Gastrocnemius medialis (tissue), 4 donors: ENCODE measurements around the gene RFPL3. TPM values are rescaled to one million over a fixed set of nuclear protein-coding genes. Genes with fewer than 3 reads are reported as not detected.
"Not testable (repeated sequence)": the region's sequence is repeated elsewhere in the genome, so short reads cannot be mapped to it uniquely, and the experiment has no call there.

ENCODE experiments used
- ATAC-seq, 2 donors: fragments of 150-250 bp; one replicate each; pipeline ENCODE4 v1.9.1; 2016
- DNase-seq, 2 donors: peaks; one replicate each; pipeline ENCODE4 v3.0.0-alpha.2; 2019
- H3K27ac ChIP-seq, 4 donors: fragments of 200-600 bp; sonication (generic); 1 replicate in 1 of 4; 2 replicates in 3 of 4; pipeline ENCODE4 v1.5.1; 2016 to 2018; ENCODE audit warnings: mild to moderate bottlenecking in 2 of 4, moderate library complexity in 1 of 4
- H3K27me3 ChIP-seq, 3 donors: fragments of 200-600 bp; sonication (generic) in 2 of 3; 1 replicate in 1 of 3; 2 replicates in 2 of 3; pipeline versions ENCODE4 v1.5.1 to v1.6.0; 2016 to 2019; ENCODE audit warnings: mild to moderate bottlenecking in 1 of 3, moderate library complexity in 1 of 3
- H3K36me3 ChIP-seq, 2 donors: fragments of 200-600 bp; sonication (generic) in 1 of 2; one replicate each; pipeline ENCODE4 v1.5.1; 2017 to 2018
- H3K4me1 ChIP-seq, 2 donors: fragments of 200-600 bp; sonication (generic) in 1 of 2; one replicate each; pipeline ENCODE4 v1.5.1; 2016 to 2017; ENCODE audit warnings: mild to moderate bottlenecking in 2 of 2
- H3K4me3 ChIP-seq, 4 donors: fragments of 200-600 bp; sonication (generic) in 3 of 4; 1 replicate in 1 of 4; 2 replicates in 3 of 4; pipeline ENCODE4 v1.5.1; 2016 to 2019; ENCODE audit warnings: mild to moderate bottlenecking in 2 of 4
- H3K9me3 ChIP-seq, 3 donors: fragments of 200-600 bp; sonication (generic) in 2 of 3; 1 replicate in 1 of 3; 2 replicates in 2 of 3; pipeline ENCODE4 v1.5.1; 2016 to 2019
- POLR2A ChIP-seq, 2 donors: fragments of 450-650 bp; IDR thresholded peaks; one replicate each; pipeline ENCODE4 v1.6.1; 2017; ENCODE audit warnings: antibody characterized with exemption in 2 of 2, mild to moderate bottlenecking in 2 of 2, moderate library complexity in 2 of 2
- in situ Hi-C, 4 donors: fragments of 200-750 bp; cut with MboI; loops; one replicate each; pipeline versions ENCODE4 v1.15.0 to v1.8.0; 2017; ENCODE audit warnings: low sequenced_read_pairs in 4 of 4
- intact Hi-C: fragments of 100-400 bp; cut with DNase I; formaldehyde crosslinking; loops from one replicate; pipeline ENCODE4 v1.15.1; 2023; ENCODE audit warnings: low total_unique reads
- total RNA-seq, 4 donors: library from RNA; depleted of rRNA; stranded (reverse); fragments of >200 nt; gene quantifications; one replicate each; pipeline versions ENCODE4 v1.1.0 to v1.2.3, GENCODE V29; 2016
- TF ChIP-seq, protein P1 (sequence below), 5 experiments: fragments of 450-650 bp in 3 of 5; fragments of 200-600 bp in 2 of 5; sonication (generic) in 2 of 5; IDR thresholded peaks in 4 of 5; conservative IDR thresholded peaks in 1 of 5; 1 replicate in 4 of 5; 2 replicates in 1 of 5; pipeline ENCODE4 v1.5.1; 2016 to 2019; ENCODE audit warnings: antibody characterized with exemption in 5 of 5, mild to moderate bottlenecking in 3 of 5, moderate library complexity in 3 of 5

The RFPL3 gene
- total RNA-seq, 4 donors from 2014 or later, result not detected

- H3K27ac ChIP-seq, result no peak overlapping the region
- in situ Hi-C loops (loop anchor here in 1 of 4 donors (25.0 kb wide), 1 partner anchor 98 kb away; no protein-coding TSS in a partner anchor), intact Hi-C loops (no loop called here)
- TF ChIP-seq POLR2A (IDR thresholded peaks at IDR 0.05), result no peak
- TF ChIP-seq, protein P1, sequence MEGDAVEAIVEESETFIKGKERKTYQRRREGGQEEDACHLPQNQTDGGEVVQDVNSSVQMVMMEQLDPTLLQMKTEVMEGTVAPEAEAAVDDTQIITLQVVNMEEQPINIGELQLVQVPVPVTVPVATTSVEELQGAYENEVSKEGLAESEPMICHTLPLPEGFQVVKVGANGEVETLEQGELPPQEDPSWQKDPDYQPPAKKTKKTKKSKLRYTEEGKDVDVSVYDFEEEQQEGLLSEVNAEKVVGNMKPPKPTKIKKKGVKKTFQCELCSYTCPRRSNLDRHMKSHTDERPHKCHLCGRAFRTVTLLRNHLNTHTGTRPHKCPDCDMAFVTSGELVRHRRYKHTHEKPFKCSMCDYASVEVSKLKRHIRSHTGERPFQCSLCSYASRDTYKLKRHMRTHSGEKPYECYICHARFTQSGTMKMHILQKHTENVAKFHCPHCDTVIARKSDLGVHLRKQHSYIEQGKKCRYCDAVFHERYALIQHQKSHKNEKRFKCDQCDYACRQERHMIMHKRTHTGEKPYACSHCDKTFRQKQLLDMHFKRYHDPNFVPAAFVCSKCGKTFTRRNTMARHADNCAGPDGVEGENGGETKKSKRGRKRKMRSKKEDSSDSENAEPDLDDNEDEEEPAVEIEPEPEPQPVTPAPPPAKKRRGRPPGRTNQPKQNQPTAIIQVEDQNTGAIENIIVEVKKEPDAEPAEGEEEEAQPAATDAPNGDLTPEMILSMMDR (IDR thresholded peaks at IDR 0.05 in 4 of 5, conservative IDR thresholded peaks at IDR 0.05 in 1 of 5), result no peak
- H3K4me3 ChIP-seq, result no peak overlapping the region
- H3K27me3 ChIP-seq, result peaks cover 0 to 3% (median 0%) of the 10 kb centered on the region in 3 donors
- ATAC-seq (no peak), DNase-seq (no peak)
- no peaks in the 10 kb centered on the region for H3K36me3 ChIP-seq
- no peaks in the 10 kb centered on the region for H3K4me1 ChIP-seq
- no peaks in the 10 kb centered on the region for H3K9me3 ChIP-seq
These were observed 22.2 kb upstream of the RFPL3 start for GRCh38 chr22:32335471-32335870.

- in situ Hi-C loops (loop anchor here in 1 of 4 donors (25.0 kb wide), 1 partner anchor 99 kb away; no protein-coding TSS in a partner anchor), intact Hi-C loops (no loop called here)
- Histone ChIP-seq H3K27ac (no peak overlapping the region), H3K4me3 (no peak overlapping the region), H3K36me3 (no peaks in the 10 kb centered on the region), H3K4me1 (no peaks in the 10 kb centered on the region), H3K9me3 (no peaks in the 10 kb centered on the region), H3K27me3 (peaks cover 0 to 3% (median 0%) of the 10 kb centered on the region in 3 donors)
- DNase-seq (no peak), ATAC-seq (no peak)
- no peak for TF ChIP-seq POLR2A (IDR thresholded peaks at IDR 0.05)
- TF ChIP-seq, protein P1 (IDR thresholded peaks at IDR 0.05 in 4 of 5, conservative IDR thresholded peaks at IDR 0.05 in 1 of 5), result no peak
These were observed 21.5 kb upstream of the RFPL3 start for GRCh38 chr22:32336121-32336603.

DNA sequence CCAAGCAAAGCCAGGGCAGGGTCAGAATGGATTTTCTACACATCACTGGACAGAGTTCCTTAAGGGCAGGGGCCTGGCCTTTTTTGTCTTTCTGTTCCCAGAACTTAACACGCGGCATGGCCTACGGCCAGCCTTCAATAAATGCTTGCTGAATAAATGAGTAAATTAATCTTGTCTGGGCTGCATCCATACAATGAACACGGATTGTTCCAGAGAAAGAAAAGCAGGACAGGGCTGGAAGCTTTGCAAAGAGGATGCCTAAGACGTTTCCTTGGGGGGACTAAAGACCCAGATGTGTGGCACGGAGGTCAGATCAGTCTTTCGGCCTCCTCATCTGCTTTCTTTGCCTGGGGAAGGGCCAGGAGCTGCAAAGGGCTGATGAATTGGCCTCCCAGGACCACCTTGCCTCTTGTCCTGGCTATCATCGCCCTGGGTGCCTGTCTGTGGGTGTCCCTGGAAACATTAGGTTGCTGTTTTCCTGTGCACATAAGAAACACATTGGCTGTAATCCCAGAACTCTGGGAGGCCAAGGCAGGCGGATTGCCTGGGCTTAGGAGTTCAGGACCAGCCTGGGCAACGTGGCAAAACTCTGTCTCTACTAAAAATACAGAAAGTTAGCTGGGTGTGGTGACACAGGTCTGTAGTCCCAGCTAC, 20.8 kb upstream of the RFPL3 start:
- no peak for TF ChIP-seq POLR2A (IDR thresholded peaks at IDR 0.05)
- TF ChIP-seq, protein P1 (IDR thresholded peaks at IDR 0.05 in 4 of 5, conservative IDR thresholded peaks at IDR 0.05 in 1 of 5), result no peak
- Histone ChIP-seq H3K9me3 (no peaks in the 10 kb centered on the region), H3K4me3 (no peak overlapping the region), H3K4me1 (no peaks in the 10 kb centered on the region), H3K27ac (no peak overlapping the region), H3K27me3 (peaks cover 0 to 3% (median 0%) of the 10 kb centered on the region in 3 donors), H3K36me3 (no peaks in the 10 kb centered on the region)
- intact Hi-C loops, result no loop called here
- ATAC-seq (no peak), DNase-seq (no peak)
- in situ Hi-C loops, result loop anchor here in 1 of 4 donors (25.0 kb wide), 1 partner anchor 100 kb away; no protein-coding TSS in a partner anchor

DNA sequence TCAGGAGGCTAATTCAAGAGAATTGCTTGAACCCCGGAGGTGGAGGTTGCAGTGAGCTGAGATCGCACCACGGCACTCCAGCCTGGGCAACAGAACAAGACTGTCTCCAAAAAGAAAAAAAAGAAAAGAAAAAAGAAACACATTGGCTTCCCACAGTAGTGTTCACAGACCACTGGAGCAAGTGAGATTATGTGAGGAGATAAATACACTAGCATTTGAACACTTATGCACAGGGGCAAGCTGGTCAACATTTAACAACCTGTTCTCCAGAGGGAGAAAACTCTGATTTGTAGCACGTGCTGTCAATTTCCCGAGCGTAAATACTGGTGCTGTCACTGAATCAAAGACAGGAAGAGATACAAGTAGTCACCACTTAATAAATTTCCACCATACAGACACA, 20.2 kb upstream of the RFPL3 start:
- ATAC-seq, H3K27ac ChIP-seq, intact Hi-C loops, DNase-seq, H3K27me3 ChIP-seq, H3K4me3 ChIP-seq, H3K36me3 ChIP-seq, H3K9me3 ChIP-seq, H3K4me1 ChIP-seq: not testable (repeated sequence)
- in situ Hi-C loops, result loop anchor here in 1 of 4 donors (25.0 kb wide), 1 partner anchor 100 kb away; no protein-coding TSS in a partner anchor

DNA sequence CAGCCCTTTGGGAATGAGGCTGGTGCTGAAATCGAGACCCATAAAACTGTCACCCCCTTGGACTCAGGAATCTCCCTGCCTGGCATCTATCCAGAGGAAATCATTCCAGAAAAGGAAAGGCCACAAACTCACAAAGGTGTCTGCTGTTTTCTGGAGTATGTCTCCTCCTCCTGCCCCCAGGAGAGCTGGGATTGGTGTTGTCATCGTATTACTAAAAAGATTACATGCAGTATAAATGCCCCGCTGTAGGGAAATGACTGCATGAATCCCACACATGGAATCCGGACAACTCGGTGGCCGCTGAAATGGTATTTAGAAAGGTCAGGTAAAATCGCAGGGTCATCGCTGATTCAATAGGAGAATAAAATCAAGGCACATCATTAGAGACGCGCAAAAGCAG, 18.9 kb upstream of the RFPL3 start:
- no peak overlapping the region for H3K4me3 ChIP-seq
- H3K36me3 ChIP-seq, result no peaks in the 10 kb centered on the region
- H3K9me3 ChIP-seq, result no peaks in the 10 kb centered on the region
- no peaks in the 10 kb centered on the region for H3K4me1 ChIP-seq
- in situ Hi-C loops (loop anchor here in 1 of 4 donors (25.0 kb wide), 1 partner anchor 101 kb away; no protein-coding TSS in a partner anchor), intact Hi-C loops (no loop called here)
- no peak for TF ChIP-seq POLR2A (IDR thresholded peaks at IDR 0.05)
- TF ChIP-seq, protein P1 (IDR thresholded peaks at IDR 0.05 in 4 of 5, conservative IDR thresholded peaks at IDR 0.05 in 1 of 5), result no peak
- ATAC-seq (no peak), DNase-seq (no peak)
- no peak overlapping the region for H3K27ac ChIP-seq
- H3K27me3 ChIP-seq, result no peaks in the 10 kb centered on the region
